B cell (primary cell): ENCODE results near the gene CHTOP. TPM values are rescaled to one million over a fixed set of nuclear protein-coding genes. Genes with fewer than 3 reads are reported as not detected.

Experiments
- ATAC-seq: fragments of 200-7000 bp; cut with Tn5 transposase; one replicate; pipeline ENCODE4 v1.10.0; 2021; ENCODE audit warnings: low read depth, mild to moderate bottlenecking, moderate number of reproducible peaks, moderate library complexity
- CTCF ChIA-PET: fragments of 350-600 bp; sonication (Branson Sonifier 250); formaldehyde crosslinking; loops from one replicate; lab custom pipeline; 2021; ENCODE audit warnings: antibody characterized with exemption, inconsistent platforms; lab: Charles Lee
- POLR2A ChIA-PET: fragments of 350-600 bp; sonication (Branson Sonifier 250); formaldehyde crosslinking; loops from one replicate; lab custom pipeline; 2021; ENCODE audit warnings: antibody characterized with exemption; lab: Charles Lee
- DNase-seq: peaks from one replicate; pipeline ENCODE4 v3.0.0; 2013
- H2AFZ ChIP-seq: 2 replicates; pipeline ENCODE4 v1.6.1; 2012; ENCODE audit warnings: mild to moderate bottlenecking, low read depth, low read length; ENCODE audit not compliant: insufficient read depth, poor library complexity, severe bottlenecking
- H3K27ac ChIP-seq, 2 donors: 1 replicate in 1 of 2; 2 replicates in 1 of 2; pipeline ENCODE4 v1.5.1; 2012 to 2013; ENCODE audit warnings: low read length in 2 of 2, mild to moderate bottlenecking in 2 of 2, moderate library complexity in 1 of 2
- H3K27me3 ChIP-seq, 4 experiments: fragments of 200-600 bp in 1 of 4; sonication (generic) in 1 of 4; replicated peaks in 1 of 4; 1 replicate in 2 of 4; 2 replicates in 2 of 4; pipeline versions ENCODE4 v1.6.1 to v1.7.0; 2013 to 2016; ENCODE audit warnings: low read length in 3 of 4, mild to moderate bottlenecking in 2 of 4, mixed read lengths in 1 of 4, moderate library complexity in 1 of 4; ENCODE audit not compliant: insufficient read depth in 4 of 4, control insufficient read depth in 3 of 4; ENCODE audit errors: control extremely low read depth in 1 of 4
- H3K36me3 ChIP-seq, 2 experiments: replicated peaks in 1 of 2; 1 replicate in 1 of 2; 2 replicates in 1 of 2; pipeline versions ENCODE4 v1.6.1 to v1.7.1; 2013; ENCODE audit warnings: low read length in 1 of 2; ENCODE audit not compliant: insufficient read depth in 2 of 2, control insufficient read depth in 1 of 2; ENCODE audit errors: control extremely low read depth in 1 of 2, extremely low read depth in 1 of 2
- H3K4me1 ChIP-seq, 2 donors: fragments of 200-600 bp in 1 of 2; sonication (generic) in 1 of 2; 1 replicate in 1 of 2; 2 replicates in 1 of 2; pipeline versions ENCODE4 v1.5.1 to v1.6.1; 2013 to 2017; ENCODE audit warnings: low read length in 2 of 2; ENCODE audit not compliant: control insufficient read depth in 2 of 2, insufficient read depth in 2 of 2
- H3K4me2 ChIP-seq: replicated peaks from 2 replicates; pipeline ENCODE3; 2012; ENCODE audit warnings: mild to moderate bottlenecking, low read depth, low read length; ENCODE audit not compliant: poor library complexity, severe bottlenecking
- H3K4me3 ChIP-seq, 5 experiments: fragments of 200-600 bp in 1 of 5; sonication (generic) in 1 of 5; 1 replicate in 3 of 5; 2 replicates in 2 of 5; pipeline versions ENCODE4 v1.5.1 to v1.7.0; 2011 to 2016; ENCODE audit warnings: low read length in 4 of 5, mild to moderate bottlenecking in 4 of 5, low read depth in 2 of 5, control low read depth in 1 of 5, moderate library complexity in 1 of 5; ENCODE audit not compliant: insufficient read depth in 1 of 5; ENCODE audit errors: control extremely low read depth in 1 of 5, extremely low read depth in 1 of 5
- H3K79me2 ChIP-seq: fragments of 200-600 bp; sonication (generic); one replicate; pipeline ENCODE4 v1.6.0; 2016; ENCODE audit warnings: low read length; ENCODE audit not compliant: control insufficient read depth, insufficient read depth
- H3K9ac ChIP-seq: fragments of 200-600 bp; sonication (generic); 2 replicates; pipeline ENCODE4 v1.6.1; 2017; ENCODE audit warnings: mild to moderate bottlenecking, low read length, moderate library complexity
- H3K9me3 ChIP-seq, 3 donors: one replicate each; pipeline versions ENCODE4 v1.6.1 to v1.7.1; 2013; ENCODE audit warnings: low read length in 2 of 3; ENCODE audit not compliant: control insufficient read depth in 2 of 3, insufficient read depth in 1 of 3; ENCODE audit errors: control extremely low read depth in 1 of 3
- H4K20me1 ChIP-seq: 2 replicates; pipeline ENCODE4 v1.6.0; 2012; ENCODE audit warnings: mild to moderate bottlenecking, low read length; ENCODE audit not compliant: insufficient read depth, control insufficient read depth, poor library complexity, severe bottlenecking
- H3K27ac Mint-ChIP-seq: one replicate; pipeline ENCODE4 v1.8.0; 2021; ENCODE audit warnings: mixed read lengths
- H3K27me3 Mint-ChIP-seq: one replicate; pipeline ENCODE4 v1.8.0; 2021; ENCODE audit warnings: mixed read lengths
- H3K4me1 Mint-ChIP-seq: one replicate; pipeline ENCODE4 v1.8.0; 2021; ENCODE audit warnings: mixed read lengths
- H3K4me3 Mint-ChIP-seq: one replicate; pipeline ENCODE4 v1.8.0; 2021; ENCODE audit warnings: mixed read lengths
- H3K9me3 Mint-ChIP-seq: one replicate; pipeline ENCODE4 v1.8.0; 2022; ENCODE audit warnings: mixed read lengths; ENCODE audit not compliant: insufficient read depth
- EZH2 ChIP-seq: IDR thresholded peaks from 2 replicates; pipeline ENCODE4 v1.6.1; 2012; ENCODE audit warnings: borderline replicate concordance, low read depth, mild to moderate bottlenecking, moderate library complexity, low read length; ENCODE audit not compliant: insufficient read depth, poor library complexity, severe bottlenecking
- WGBS: methylation state at CpG from one replicate; pipeline ENCODE4 v1.1.5; 2013; ENCODE audit warnings: missing lambda C conversion rate; ENCODE audit not compliant: insufficient coverage; 5-methylcytosine and 5-hydroxymethylcytosine counted together
- intact Hi-C: fragments of 100-400 bp; cut with micrococcal nuclease; formaldehyde crosslinking; loops from one replicate; pipeline ENCODE4 v1.10.0; 2022
- polyA plus RNA-seq: library from polyadenylated mRNA; depleted of rRNA; stranded (reverse); fragments of >200 nt; gene quantifications from 2 replicates; pipeline ENCODE4 v1.2.3, GENCODE V29; 2012
- total RNA-seq, 2 donors: library from RNA; stranded (reverse); fragments of 120-200 nt in 1 of 2; gene quantifications; 1 replicate in 1 of 2; 2 replicates in 1 of 2; pipeline versions ENCODE4 v1.2.3 to v1.2.4, GENCODE V29; 2013 to 2022
- TF ChIP-seq, protein P1 (sequence below): fragments of 200-600 bp; IDR thresholded peaks from one replicate; pipeline ENCODE4 v1.8.0; 2022; ENCODE audit warnings: antibody characterized with exemption, mild to moderate bottlenecking

Gene CHTOP
- total and polyA plus RNA-seq, 2 donors (not counting 1 experiment from before 2014, with no cell fraction given): 87.0 to 156 TPM

DNA sequence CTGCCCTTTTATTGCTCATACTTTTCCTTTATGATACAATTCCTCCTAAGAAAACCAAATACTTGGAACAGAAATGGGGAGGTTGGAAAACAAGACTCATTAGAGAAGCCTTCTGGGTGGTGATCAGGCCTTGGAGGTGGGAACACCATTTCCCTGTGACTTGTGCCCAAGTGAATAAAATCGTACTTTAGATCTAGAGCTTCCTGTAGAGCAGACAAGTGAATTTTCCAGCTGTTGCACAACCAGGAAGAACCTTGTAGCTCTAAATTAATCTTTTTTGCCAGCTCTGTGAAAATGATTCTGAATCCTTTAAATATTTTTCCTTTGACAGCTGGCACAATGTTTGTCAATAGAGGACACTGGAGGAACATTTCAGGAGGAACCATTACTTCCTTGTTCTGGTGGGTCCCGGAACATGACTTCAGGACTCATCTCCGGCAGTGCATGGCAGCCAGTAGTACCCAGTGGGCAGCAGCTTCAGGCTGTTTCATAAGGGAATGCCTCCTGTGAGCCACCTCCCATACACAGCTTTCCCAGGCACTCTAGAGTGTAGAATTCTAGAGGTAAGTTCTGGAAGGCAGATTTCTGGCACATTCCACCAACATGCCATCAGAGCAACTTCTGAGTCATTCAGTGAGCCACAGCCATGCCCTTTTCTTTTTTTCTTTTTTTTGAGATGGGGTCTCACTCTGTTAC, 19.1 kb downstream of the CHTOP start:
- peaks cover 4% of the 10 kb centered on the region for H3K79me2 ChIP-seq
- ATAC-seq: no peak
- no peak overlapping the region for H3K4me3 ChIP-seq
- H3K4me2 ChIP-seq: no peak overlapping the region
- H3K36me3 ChIP-seq: peaks cover 0 to under 1% of the 10 kb centered on the region in 2 experiments
- H4K20me1 ChIP-seq: no peaks in the 10 kb centered on the region
- Mint-ChIP-seq H3K27me3 (no peaks in the 10 kb centered on the region), H3K4me1 (no peaks in the 10 kb centered on the region), H3K4me3 (no peak overlapping the region), H3K27ac (no peak overlapping the region), H3K9me3 (no peaks in the 10 kb centered on the region)
- H3K9ac ChIP-seq: no peak overlapping the region
- CTCF ChIA-PET: interaction anchor here (0.9 to 1.5 kb wide), 2 partner anchors 9 to 19 kb away, joined by 3 read pairs; partner anchors contain the start of gene CHTOP
- 63% methylated on average over 2 of the region's 3 CpGs for WGBS
- no peak for DNase-seq
- TF ChIP-seq EZH2: no peak
- TF ChIP-seq, protein P1, sequence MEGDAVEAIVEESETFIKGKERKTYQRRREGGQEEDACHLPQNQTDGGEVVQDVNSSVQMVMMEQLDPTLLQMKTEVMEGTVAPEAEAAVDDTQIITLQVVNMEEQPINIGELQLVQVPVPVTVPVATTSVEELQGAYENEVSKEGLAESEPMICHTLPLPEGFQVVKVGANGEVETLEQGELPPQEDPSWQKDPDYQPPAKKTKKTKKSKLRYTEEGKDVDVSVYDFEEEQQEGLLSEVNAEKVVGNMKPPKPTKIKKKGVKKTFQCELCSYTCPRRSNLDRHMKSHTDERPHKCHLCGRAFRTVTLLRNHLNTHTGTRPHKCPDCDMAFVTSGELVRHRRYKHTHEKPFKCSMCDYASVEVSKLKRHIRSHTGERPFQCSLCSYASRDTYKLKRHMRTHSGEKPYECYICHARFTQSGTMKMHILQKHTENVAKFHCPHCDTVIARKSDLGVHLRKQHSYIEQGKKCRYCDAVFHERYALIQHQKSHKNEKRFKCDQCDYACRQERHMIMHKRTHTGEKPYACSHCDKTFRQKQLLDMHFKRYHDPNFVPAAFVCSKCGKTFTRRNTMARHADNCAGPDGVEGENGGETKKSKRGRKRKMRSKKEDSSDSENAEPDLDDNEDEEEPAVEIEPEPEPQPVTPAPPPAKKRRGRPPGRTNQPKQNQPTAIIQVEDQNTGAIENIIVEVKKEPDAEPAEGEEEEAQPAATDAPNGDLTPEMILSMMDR: no peak
- no peaks in the 10 kb centered on the region for H3K9me3 ChIP-seq
- no peak overlapping the region for H3K27ac ChIP-seq
- POLR2A ChIA-PET: no interaction called here
- intact Hi-C loops: no loop called here
- H2AFZ ChIP-seq: no peak overlapping the region
- H3K27me3 ChIP-seq: no peaks in the 10 kb centered on the region
- H3K4me1 ChIP-seq: peaks cover 0 to 1% of the 10 kb centered on the region in 2 donors

GRCh38 chr1:153655333-153655732, 21.5 kb downstream of the CHTOP start:
- H3K36me3 ChIP-seq: no peaks in the 10 kb centered on the region
- no peaks in the 10 kb centered on the region for H3K9me3 Mint-ChIP-seq
- WGBS: 100% methylated on average over 1 of the region's 3 CpGs
- no peak for ATAC-seq
- H3K4me1 Mint-ChIP-seq: peaks cover 12% of the 10 kb centered on the region
- no peak overlapping the region for H3K27ac Mint-ChIP-seq
- H3K4me3 Mint-ChIP-seq: no peak overlapping the region
- no peaks in the 10 kb centered on the region for H3K27me3 ChIP-seq
- CTCF ChIA-PET: no interaction called here
- H3K4me3 ChIP-seq: no peak overlapping the region
- TF ChIP-seq EZH2: no peak
- no peak overlapping the region for H3K4me2 ChIP-seq
- no peaks in the 10 kb centered on the region for H3K9me3 ChIP-seq
- POLR2A ChIA-PET: no interaction called here
- no peaks in the 10 kb centered on the region for H3K27me3 Mint-ChIP-seq
- no peak overlapping the region for H3K9ac ChIP-seq
- H3K79me2 ChIP-seq: peaks cover 23% of the 10 kb centered on the region
- H4K20me1 ChIP-seq: no peaks in the 10 kb centered on the region
- intact Hi-C loops: loop anchor here (5.0 kb wide), 1 partner anchor 337 kb away; the partner anchor contains the start of gene RPS27
- no peak overlapping the region for H3K27ac ChIP-seq
- peaks cover 5 to 15% of the 10 kb centered on the region in 2 donors for H3K4me1 ChIP-seq
- no peak for DNase-seq
- no peak overlapping the region for H2AFZ ChIP-seq
